Stimulated activated naive CD4-positive, alpha-beta T cell treated with Interleukin-2 at 50 U/mL for 16 hours (primary cell): Measurements from ENCODE around the gene RYR3.

Experiments used
- DNase-seq: peaks from one replicate; lab custom pipeline; 2025; lab: John Stamatoyannopoulos, UW

Gene RYR3

GRCh38 chr15:33834892-33835743 is 524.4 kb downstream of the RYR3 start:
- DNase-seq = no peak

DNA sequence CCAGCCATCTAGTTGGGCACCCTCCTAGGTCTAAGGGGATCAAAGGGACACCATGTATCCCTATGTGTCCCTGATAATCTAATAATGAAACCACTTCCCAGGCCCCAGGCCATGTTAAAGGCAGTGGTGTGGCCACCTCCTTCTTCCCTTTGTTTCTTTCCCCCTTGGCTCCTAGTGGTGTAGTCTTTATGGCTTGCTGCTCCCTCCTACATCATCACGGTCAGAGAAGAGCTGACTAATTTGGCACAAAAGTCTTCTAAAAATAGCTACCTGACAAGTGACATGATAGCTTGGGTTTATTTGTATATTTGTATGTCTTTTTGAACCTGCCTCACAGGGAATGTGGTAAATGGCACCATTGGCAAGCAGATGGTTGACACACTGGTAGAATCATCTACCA is 526.5 kb downstream of the RYR3 start:
- no peak for DNase-seq

- DNase-seq = no peak
Measured at GRCh38 chr15:33839540-33839939, 528.8 kb downstream of the RYR3 start.

DNA sequence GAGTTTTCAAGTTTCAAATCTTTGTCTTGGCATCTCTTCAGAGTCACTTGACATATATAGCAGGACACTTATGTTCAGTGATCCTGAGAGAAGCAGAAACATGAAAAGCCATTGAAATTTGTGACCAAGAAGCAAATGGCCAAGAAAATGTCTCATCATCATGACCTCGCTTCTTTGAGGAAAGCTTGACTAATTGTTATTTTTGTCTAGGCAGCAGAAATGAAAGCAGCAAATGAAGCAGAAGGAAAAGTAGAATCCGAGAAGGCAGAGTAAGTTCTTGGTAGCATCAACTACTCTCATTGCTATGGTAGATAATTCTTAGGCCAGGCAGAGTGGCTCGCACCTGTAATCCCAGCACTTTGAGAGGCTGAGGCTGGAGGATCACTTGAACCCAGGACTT is 529.8 kb downstream of the RYR3 start:
- DNase-seq = no peak

DNA sequence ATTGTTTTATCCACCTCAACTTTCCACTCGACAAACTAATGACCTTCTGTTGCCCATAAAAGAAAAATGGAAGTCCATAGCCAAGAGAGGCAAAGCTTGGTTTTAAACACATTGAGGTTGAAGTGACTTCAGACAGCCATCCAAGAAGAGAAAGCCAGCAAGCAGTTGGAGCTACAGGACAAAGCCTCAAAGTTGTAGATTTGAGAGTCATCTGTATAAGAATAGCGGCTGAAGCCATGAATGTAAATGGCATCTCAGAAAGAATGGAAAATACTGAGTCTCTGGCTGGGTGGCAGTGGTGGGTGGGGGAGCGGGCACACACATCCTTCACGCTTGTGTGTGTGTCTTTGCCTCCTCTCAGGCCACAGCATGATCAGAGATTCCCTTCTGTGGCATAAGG is 533.4 kb downstream of the RYR3 start:
- no peak for DNase-seq

DNA sequence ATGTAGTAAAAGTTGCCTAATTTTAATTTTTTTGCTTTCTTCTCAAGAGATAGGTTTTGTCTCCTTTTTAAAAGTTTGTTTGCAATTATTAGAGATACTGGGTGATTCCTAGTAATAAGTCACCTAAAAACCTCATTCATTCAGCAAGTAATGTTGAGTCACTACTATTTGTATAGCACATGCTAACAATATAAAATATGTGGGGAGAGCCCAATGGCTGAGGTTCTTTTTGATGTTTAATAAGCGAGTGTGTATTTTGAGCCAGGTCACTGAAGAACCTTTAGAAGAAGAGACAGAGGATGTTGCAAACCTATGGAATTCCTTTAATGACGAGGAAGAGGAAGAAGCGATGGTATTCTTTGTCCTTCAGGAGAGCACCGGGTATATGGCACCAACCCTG is 533.8 kb downstream of the RYR3 start:
- DNase-seq = no peak

- no peak for DNase-seq
Measured at GRCh38 chr15:33846142-33846541, 535.4 kb downstream of the RYR3 start.

DNA sequence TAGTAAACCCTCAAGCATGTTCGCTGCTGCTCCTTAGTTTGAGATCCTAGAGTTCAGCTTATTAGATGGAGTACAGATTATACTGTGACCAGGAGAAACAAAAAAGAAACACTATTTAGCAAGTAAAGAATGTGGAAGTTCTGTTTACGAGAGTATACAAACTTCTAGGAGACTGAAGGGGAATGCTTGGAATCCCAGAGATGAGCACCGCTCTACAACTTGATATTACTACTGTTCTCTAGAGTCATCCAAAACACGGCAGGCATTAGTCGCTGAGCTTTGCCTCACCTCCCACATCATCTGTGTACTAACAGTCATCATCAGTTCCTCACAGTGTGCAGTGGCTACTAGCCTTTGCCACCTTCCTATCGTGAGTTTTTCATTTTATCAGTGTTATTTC is 536.1 kb downstream of the RYR3 start:
- no peak for DNase-seq

GRCh38 chr15:33848011-33848410 is 537.2 kb downstream of the RYR3 start:
- no peak for DNase-seq

DNA sequence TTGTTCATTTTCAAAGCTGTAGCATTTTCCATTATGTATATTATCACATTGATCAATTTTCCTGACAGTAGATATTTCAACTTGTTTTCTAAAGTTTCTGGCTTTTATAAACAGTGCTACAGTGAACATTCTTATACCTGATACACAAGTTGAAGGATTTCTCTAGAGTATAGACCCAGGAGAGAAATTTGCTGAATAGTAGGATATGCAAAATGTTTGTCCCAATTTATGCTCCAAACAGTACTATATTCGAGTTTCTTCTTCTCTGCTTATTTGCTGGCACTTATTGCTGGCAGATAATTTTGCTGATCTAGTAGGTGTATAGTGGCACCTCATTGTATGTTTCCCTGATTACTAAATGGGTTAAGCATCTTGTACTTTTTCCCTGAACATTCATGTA is 540.3 kb downstream of the RYR3 start:
- DNase-seq = no peak

DNA sequence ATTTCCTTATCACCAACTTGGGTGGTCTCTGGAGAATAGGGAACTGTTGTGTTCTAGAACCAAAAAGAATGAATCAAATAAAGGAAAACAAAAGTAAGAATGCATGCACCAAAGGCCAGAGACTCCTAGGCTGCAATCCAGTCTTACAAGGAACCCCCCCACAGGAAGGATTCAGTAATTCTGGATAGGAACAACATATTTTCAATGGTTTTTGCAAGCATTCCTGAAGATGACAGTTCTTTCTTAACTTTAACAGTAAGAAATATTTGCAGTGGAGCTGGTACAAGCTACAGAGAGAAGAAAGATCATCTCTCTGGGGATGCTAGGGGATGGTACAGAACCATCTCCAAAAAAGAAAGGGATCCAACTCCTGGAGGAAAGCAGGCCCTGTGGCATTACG is 541.3 kb downstream of the RYR3 start:
- no peak for DNase-seq

GRCh38 chr15:33852570-33852969 is 541.8 kb downstream of the RYR3 start:
- no peak for DNase-seq

DNA sequence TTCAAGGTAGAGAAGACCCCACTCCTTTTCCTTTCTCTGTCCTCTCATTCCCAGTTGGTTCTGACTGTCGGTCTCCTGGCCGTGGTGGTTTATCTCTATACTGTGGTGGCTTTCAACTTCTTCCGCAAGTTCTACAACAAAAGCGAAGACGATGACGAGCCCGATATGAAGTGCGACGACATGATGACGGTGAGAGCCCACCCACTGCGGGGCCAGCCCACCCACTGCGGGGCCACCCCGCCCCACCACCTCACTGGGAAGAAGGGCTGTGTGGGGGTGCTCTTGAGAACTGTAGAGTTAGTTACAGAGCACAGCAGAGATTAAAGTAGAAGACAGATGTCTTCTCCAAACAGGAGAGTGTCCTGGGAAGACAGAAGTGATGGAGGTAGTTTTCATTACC is 547.0 kb downstream of the RYR3 start:
- DNase-seq = no peak

DNA sequence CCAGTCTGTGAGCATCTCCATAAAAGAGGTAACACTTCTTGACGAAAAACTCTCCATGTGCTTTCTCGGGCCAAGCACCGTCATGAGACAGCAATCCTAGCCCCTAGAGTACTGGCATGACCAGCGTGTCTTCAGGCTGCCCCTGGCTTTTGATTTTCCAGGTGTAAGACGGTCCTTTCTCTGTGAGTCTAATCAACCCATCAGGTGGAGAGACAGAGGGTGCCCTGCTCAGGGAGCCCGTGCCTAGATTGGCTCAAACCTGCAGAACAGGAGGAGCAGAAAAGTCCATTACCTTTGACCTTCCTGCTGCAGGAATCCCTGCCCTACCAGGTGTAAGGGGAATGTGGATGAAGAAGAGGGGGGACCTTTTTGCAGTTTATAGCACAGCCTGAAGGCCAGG is 548.1 kb downstream of the RYR3 start:
- DNase-seq = no peak

DNA sequence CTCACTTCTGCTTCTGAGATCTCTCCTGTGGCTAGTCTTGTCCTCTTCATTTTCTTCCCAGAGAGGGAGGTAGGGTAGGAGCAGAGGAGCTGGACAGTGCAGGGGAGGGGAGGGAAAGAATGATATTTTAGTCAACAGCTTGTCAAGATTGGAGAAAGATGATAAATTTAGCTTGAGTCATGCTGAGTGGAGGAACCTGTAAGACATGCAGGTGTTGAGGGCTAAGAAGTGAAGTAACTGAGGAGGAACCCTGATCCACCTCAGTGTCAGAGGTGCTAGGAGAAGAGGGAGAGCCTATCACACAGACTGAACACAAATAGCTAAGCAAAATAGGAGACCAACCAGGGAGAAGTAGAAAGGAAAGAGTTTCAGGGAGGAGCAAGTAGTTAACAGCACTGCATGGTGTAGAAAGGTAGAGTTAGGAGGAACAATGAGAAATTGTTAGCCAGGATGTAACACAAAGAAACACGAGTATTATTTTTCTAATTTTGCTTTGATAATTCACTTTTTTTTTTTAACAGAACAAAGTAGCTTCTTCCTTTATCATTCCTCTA is 549.3 kb downstream of the RYR3 start:
- DNase-seq = no peak

- no peak for DNase-seq
Measured at GRCh38 chr15:33860754-33861153, 550.0 kb downstream of the RYR3 start.

- no peak for DNase-seq
Measured at GRCh38 chr15:33864360-33865075, 553.8 kb downstream of the RYR3 start.

GRCh38 chr15:33865416-33865815 is 554.6 kb downstream of the RYR3 start:
- DNase-seq = no peak

- DNase-seq = no peak
Measured at GRCh38 chr15:33866101-33866737, 555.5 kb downstream of the RYR3 start.

DNA sequence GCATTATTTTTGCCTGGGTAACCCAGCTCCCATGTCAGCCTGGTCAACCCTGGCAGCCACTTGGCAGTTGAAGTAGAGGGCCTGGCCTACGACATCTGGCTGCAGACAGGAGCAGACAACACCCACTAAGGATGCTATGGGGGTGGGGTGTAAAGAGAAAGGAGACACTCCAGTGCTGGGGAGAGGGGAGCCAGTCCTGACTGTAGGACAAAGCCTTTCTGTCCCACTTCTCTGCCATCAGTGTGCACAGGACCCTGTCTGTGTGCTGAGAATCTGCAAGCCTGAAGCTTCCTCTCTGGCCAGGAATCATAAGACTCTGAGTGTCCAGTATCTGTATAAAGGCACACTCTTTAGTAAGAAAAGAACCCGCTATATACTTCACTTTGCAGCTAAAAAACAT is 561.2 kb downstream of the RYR3 start:
- DNase-seq = no peak

GRCh38 chr15:33872416-33873106 is 561.8 kb downstream of the RYR3 start:
- no peak for DNase-seq

DNA sequence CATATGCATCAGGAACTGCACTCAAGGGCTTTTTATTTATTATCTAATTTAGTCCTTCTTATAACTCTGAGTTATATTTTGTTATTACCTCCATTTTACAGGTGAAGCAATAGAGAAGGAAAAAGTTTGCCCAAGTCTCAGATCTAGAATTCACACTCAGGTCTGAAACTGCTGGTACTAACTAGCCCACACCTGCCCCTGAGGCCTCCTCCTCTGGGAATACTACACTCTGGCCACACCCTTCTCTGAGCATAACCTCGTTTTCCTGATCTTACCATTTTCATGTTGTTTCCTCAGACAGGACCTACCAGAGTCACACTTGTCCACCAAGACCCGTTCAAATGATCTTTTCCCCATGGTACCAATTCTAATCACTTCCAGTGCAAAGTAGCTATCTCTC is 563.4 kb downstream of the RYR3 start:
- DNase-seq = no peak
